Loucy (cell line): ENCODE results near the gene ATP11A.

ENCODE experiments used
- H2AFZ ChIP-seq: fragments of 200-600 bp; sonication (generic); 2 replicates; pipeline ENCODE4 v1.6.0; 2016; ENCODE audit warnings: antibody characterized with exemption, mild to moderate bottlenecking, low read length, moderate library complexity
- H3F3A ChIP-seq: fragments of 200-600 bp; 2 replicates; pipeline ENCODE4 v1.6.0; 2016; ENCODE audit warnings: antibody characterized with exemption, low read depth, mild to moderate bottlenecking
- H3K27me3 ChIP-seq: fragments of 200-600 bp; sonication (generic); 2 replicates; pipeline ENCODE4 v1.6.1; 2014; ENCODE audit warnings: low read length, mild to moderate bottlenecking; ENCODE audit not compliant: insufficient read depth, poor library complexity, severe bottlenecking
- H3K36me3 ChIP-seq: fragments of 200-600 bp; sonication (generic); 2 replicates; pipeline ENCODE4 v1.6.1; 2016; ENCODE audit warnings: low read length; ENCODE audit not compliant: insufficient read depth
- H3K4me1 ChIP-seq: fragments of 200-600 bp; sonication (generic); 2 replicates; pipeline ENCODE4 v1.5.1; 2014; ENCODE audit warnings: low read length, mild to moderate bottlenecking; ENCODE audit not compliant: insufficient read depth, poor library complexity, severe bottlenecking
- H3K4me2 ChIP-seq: fragments of 200-600 bp; sonication (generic); 2 replicates; pipeline ENCODE4 v1.6.0; 2014; ENCODE audit warnings: antibody characterized with exemption, low read length, low read depth, mild to moderate bottlenecking; ENCODE audit not compliant: poor library complexity, severe bottlenecking
- H3K4me3 ChIP-seq: fragments of 200-600 bp; sonication (generic); 2 replicates; pipeline ENCODE4 v1.5.1; 2014; ENCODE audit warnings: low read length, mild to moderate bottlenecking, mixed read lengths; ENCODE audit not compliant: poor library complexity, severe bottlenecking
- H3K79me2 ChIP-seq: fragments of 200-600 bp; sonication (generic); 2 replicates; pipeline ENCODE4 v1.6.1; 2014; ENCODE audit warnings: low read length; ENCODE audit not compliant: insufficient read depth
- H3K9ac ChIP-seq: fragments of 200-600 bp; sonication (generic); 2 replicates; pipeline ENCODE4 v1.6.0; 2014; ENCODE audit warnings: mild to moderate bottlenecking, low read depth, low read length, moderate library complexity; ENCODE audit not compliant: poor library complexity, severe bottlenecking
- H3K9me2 ChIP-seq: fragments of 200-600 bp; sonication (generic); replicated peaks from 2 replicates; pipeline ENCODE4 v1.6.1; 2016; ENCODE audit warnings: low read depth, low read length, mixed read lengths
- H3K9me3 ChIP-seq: fragments of 200-600 bp; sonication (generic); 2 replicates; pipeline ENCODE4 v1.6.1; 2014; ENCODE audit warnings: mild to moderate bottlenecking, antibody characterized with exemption, low read length, low read depth; ENCODE audit not compliant: insufficient read depth
- H4K20me1 ChIP-seq: fragments of 200-600 bp; sonication (generic); 2 replicates; pipeline ENCODE4 v1.6.0; 2014; ENCODE audit warnings: antibody characterized with exemption, low read length, mild to moderate bottlenecking; ENCODE audit not compliant: insufficient read depth, poor library complexity, severe bottlenecking
- CTCF ChIP-seq: fragments of 200-600 bp; sonication (generic); conservative IDR thresholded peaks from 2 replicates; pipeline ENCODE4 v1.5.1; 2014; ENCODE audit warnings: mild to moderate bottlenecking, antibody characterized with exemption, low read length
- EZH2phosphoT487 ChIP-seq: fragments of 200-600 bp; IDR thresholded peaks from 2 replicates; pipeline ENCODE4 v1.6.1; 2018; ENCODE audit warnings: antibody characterized with exemption, mild to moderate bottlenecking, moderate library complexity, borderline replicate concordance

ATP11A gene

GRCh38 chr13:112782429-112783010 lies 92.7 kb downstream of the ATP11A start:
- H3K9me3 ChIP-seq = no peaks in the 10 kb centered on the region
- H3K9me2 ChIP-seq = no peaks in the 10 kb centered on the region

DNA sequence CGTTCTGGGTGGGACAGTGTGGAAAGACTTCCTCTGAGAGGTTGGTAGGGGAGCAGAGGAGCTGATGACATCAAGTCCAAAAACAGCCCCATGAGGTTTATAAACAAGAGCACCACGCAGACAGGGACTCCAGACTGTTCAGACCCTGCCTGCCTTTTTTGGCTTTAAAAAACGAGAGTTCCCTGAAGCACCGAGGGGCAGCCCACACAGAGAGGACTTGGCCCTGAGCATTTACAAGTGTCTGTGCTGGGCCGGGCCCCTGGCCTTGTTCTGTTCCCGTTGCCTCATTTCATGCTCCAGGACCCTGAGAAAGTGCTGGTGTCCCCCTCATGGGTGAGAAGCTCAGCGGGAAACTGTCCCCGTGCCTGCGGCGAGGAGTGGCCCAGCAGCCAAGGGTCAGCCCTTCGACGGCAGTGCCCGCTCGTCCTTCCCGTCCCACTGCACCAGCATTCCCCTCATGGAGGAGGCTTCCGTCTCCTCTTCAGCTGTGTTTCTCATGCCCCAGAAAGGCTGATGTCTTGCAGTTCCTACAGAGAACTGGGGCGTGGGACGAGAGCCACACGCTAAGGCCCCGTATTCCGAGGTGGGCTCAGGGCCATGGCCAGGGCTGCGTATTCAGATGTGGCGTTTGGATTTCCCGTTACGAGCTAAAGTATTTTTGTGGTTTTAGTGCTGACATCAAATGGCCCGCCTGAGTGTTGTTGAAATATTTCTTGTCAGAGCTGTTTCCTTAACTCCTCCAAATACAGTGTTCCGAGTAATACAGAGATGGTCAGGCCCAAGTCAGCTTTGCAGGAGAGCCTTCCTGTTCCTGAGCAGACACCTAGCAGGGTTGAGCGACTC lies 93.5 kb downstream of the ATP11A start:
- Histone ChIP-seq H3K4me2 (no peak overlapping the region), H4K20me1 (no peaks in the 10 kb centered on the region), H3F3A (no peaks in the 10 kb centered on the region), H3K4me3 (no peak overlapping the region), H3K9me2 (no peaks in the 10 kb centered on the region), H3K9ac (no peak overlapping the region), H3K36me3 (peaks cover 8% of the 10 kb centered on the region; the same call in 1 of the 2 replicates), H3K27me3 (no peaks in the 10 kb centered on the region), H2AFZ (no peak overlapping the region), H3K9me3 (no peaks in the 10 kb centered on the region), H3K79me2 (no peaks in the 10 kb centered on the region), H3K4me1 (no peaks in the 10 kb centered on the region)
- TF ChIP-seq EZH2phosphoT487 (no peak), CTCF (no peak)

More at GRCh38 chr13:112782429-112783010, 92.7 kb downstream of the ATP11A start:
- TF ChIP-seq EZH2phosphoT487 (no peak), CTCF (no peak)
- no peaks in the 10 kb centered on the region for H3F3A ChIP-seq
- H3K27me3 ChIP-seq = no peaks in the 10 kb centered on the region
- H4K20me1 ChIP-seq = no peaks in the 10 kb centered on the region
- no peak overlapping the region for H3K4me3 ChIP-seq
- no peak overlapping the region for H3K4me2 ChIP-seq
- H3K36me3 ChIP-seq = peaks cover 8% of the 10 kb centered on the region; the same call in 1 of the 2 replicates
- H2AFZ ChIP-seq = no peak overlapping the region
- H3K79me2 ChIP-seq = no peaks in the 10 kb centered on the region
- H3K4me1 ChIP-seq = no peaks in the 10 kb centered on the region
- no peak overlapping the region for H3K9ac ChIP-seq

DNA sequence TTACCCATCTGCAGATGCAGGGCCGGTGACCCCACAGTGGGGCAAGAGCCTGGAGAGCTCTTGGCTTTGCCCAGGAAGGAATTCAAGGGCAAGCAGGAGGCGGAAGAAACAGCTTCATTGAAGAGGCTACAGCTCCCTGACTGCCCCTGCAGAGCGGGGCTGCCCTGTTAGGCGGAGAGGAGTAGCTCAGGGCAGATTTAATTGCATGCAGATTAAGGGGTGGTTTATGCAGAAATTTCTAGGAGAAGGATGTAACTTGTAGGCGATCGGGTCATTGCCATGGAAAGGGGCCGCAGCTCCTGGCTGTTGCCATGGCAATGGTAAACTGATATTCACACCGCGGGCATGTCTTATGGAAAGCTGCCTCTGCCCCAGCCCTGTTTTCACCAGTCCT lies 94.1 kb downstream of the ATP11A start:
- no peaks in the 10 kb centered on the region for H3K79me2 ChIP-seq
- H3K9ac ChIP-seq = no peak overlapping the region
- no peaks in the 10 kb centered on the region for H3K27me3 ChIP-seq
- H3F3A ChIP-seq = no peaks in the 10 kb centered on the region
- no peaks in the 10 kb centered on the region for H3K4me1 ChIP-seq
- no peak overlapping the region for H3K4me2 ChIP-seq
- TF ChIP-seq EZH2phosphoT487 (no peak), CTCF (no peak)
- H3K9me2 ChIP-seq = no peaks in the 10 kb centered on the region
- H3K4me3 ChIP-seq = no peak overlapping the region
- H3K36me3 ChIP-seq = peaks cover 8% of the 10 kb centered on the region; the same call in 1 of the 2 replicates
- no peaks in the 10 kb centered on the region for H4K20me1 ChIP-seq
- no peak overlapping the region for H2AFZ ChIP-seq
- no peaks in the 10 kb centered on the region for H3K9me3 ChIP-seq
